Astrocyte of the cerebellum (primary cell): ENCODE measurements around the gene IGF1R.

ENCODE experiments used
- DNase-seq: peaks from one replicate; pipeline ENCODE4 v3.0.0-alpha.2; 2011; ENCODE audit warnings: low read depth
- H3K4me3 ChIP-seq: 2 replicates; pipeline ENCODE4 v1.5.1; 2011; ENCODE audit warnings: mild to moderate bottlenecking, low read depth, low read length, moderate library complexity
- in situ Hi-C: cut with HindIII; loops from 2 replicates; pipeline ENCODE4 v1.10.0; 2017; ENCODE audit warnings: low sequenced_read_pairs
- TF ChIP-seq, protein P1 (sequence below): IDR thresholded peaks from 2 replicates; pipeline ENCODE4 v1.5.1; 2012; ENCODE audit warnings: low read length, low read depth, moderate library complexity, mild to moderate bottlenecking; ENCODE audit errors: missing control alignments

Gene IGF1R

DNA sequence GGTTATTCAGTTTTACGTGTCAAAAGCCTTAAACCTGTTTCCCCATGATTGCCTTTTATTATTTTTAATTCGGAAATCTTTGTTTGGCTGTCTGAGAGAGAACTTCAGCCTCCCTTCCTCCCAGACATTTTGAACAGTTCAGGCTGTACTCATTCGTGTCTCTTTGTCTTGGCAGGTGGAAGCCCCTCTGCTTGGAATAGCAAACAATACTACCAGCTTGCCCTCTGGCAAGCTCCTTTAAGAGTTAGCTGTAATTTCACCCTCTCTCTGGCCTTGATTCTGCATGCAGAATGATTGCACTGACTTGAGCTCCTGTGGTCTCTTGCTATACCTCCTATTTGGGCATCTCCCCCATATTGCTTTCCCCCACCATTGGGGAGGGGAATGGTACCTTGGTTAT is 11.7 kb downstream of the IGF1R start:
- TF ChIP-seq, protein P1, sequence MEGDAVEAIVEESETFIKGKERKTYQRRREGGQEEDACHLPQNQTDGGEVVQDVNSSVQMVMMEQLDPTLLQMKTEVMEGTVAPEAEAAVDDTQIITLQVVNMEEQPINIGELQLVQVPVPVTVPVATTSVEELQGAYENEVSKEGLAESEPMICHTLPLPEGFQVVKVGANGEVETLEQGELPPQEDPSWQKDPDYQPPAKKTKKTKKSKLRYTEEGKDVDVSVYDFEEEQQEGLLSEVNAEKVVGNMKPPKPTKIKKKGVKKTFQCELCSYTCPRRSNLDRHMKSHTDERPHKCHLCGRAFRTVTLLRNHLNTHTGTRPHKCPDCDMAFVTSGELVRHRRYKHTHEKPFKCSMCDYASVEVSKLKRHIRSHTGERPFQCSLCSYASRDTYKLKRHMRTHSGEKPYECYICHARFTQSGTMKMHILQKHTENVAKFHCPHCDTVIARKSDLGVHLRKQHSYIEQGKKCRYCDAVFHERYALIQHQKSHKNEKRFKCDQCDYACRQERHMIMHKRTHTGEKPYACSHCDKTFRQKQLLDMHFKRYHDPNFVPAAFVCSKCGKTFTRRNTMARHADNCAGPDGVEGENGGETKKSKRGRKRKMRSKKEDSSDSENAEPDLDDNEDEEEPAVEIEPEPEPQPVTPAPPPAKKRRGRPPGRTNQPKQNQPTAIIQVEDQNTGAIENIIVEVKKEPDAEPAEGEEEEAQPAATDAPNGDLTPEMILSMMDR, result no peak
- in situ Hi-C loops, result loop anchor here (25.0 kb wide), 1 partner anchor 402 kb away; no protein-coding TSS in a partner anchor
- no peak overlapping the region for H3K4me3 ChIP-seq
- no peak for DNase-seq

DNA sequence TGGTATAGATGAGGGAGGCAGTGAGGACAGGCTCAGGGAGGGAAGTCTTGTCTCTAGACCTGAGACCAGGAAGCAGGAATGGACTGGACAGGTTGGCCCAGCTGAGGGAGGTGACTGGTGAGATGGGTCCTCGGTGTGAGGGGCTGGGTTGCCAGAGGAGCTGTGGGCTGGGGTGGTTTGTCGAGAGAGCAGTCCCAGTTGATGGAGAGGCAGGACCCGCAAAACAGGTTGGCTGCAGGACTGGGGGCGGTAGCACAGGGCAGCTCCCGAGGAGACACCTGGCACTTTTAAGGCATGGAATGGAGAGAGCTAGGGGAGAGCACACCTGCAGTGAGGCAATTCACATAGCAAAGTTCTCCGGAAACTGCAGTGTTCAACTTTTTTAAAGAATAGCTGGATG is 14.7 kb downstream of the IGF1R start:
- no peak for DNase-seq
- TF ChIP-seq, protein P1, result no peak
- in situ Hi-C loops, result loop anchor here (25.0 kb wide), 1 partner anchor 399 kb away; no protein-coding TSS in a partner anchor
- no peak overlapping the region for H3K4me3 ChIP-seq

DNA sequence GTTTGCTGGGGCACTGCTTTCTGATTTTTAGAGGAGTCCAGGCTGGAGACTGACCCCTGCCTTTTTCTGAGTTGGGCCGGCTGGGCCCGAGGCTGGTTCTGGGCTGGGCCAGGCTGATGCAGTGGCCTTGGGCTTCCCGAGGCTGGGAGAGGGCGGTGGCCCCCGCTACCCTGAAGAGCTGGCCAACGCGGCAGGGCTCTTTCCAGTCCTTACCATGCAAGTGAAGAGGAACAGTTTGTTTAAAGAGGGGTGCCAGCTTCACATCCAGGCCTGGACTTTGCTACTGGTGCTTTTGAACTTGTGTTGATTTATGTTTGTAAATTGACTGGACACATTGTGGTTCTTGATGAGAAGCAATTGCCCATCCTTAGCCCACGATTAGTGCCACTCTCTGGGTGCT is 15.3 kb downstream of the IGF1R start:
- in situ Hi-C loops, result loop anchor here (25.0 kb wide), 1 partner anchor 399 kb away; no protein-coding TSS in a partner anchor
- DNase-seq, result no peak
- TF ChIP-seq, protein P1, result no peak
- no peak overlapping the region for H3K4me3 ChIP-seq

DNA sequence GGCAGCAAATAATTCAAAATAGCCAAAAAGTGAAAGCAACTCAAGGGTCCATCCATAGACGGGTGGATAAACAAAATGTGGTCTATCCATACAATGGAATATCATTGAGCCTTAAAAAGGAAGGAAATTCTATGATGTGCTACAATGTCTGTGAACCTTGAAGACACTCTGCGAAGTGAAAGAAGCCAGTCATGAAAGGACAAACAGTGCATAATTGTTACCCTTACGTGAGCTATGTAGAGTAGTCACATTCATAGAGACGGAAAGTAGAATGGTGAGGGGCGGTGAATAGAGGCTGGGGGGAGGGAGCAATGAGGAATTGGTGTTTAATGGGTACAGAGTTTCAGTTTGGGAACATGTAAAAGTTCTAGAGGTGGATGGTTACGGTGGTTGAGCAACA is 18.1 kb downstream of the IGF1R start:
- TF ChIP-seq, protein P1, result no peak
- in situ Hi-C loops, result loop anchor here (25.0 kb wide), 1 partner anchor 396 kb away; no protein-coding TSS in a partner anchor
- DNase-seq, result no peak
- H3K4me3 ChIP-seq, result no peak overlapping the region

DNA sequence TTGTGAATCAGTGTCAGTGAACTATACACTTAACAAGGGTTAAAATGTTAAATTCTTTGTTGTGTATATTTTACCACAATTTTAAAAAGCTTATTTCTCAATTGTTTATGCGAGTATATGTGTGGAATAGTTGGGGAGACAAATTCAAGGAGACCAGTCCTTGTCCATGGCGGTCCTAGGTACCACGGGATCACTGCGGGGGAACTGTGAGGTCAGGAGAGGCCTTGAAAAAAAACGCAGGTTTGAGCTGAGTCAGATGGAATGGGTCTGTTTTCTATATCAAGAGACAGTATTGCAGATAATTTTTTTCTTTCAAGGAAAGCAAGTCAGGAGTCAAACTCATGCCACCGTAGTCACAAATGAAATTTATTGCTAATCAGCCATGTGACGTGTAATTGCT is 18.5 kb downstream of the IGF1R start:
- H3K4me3 ChIP-seq, result no peak overlapping the region

DNA sequence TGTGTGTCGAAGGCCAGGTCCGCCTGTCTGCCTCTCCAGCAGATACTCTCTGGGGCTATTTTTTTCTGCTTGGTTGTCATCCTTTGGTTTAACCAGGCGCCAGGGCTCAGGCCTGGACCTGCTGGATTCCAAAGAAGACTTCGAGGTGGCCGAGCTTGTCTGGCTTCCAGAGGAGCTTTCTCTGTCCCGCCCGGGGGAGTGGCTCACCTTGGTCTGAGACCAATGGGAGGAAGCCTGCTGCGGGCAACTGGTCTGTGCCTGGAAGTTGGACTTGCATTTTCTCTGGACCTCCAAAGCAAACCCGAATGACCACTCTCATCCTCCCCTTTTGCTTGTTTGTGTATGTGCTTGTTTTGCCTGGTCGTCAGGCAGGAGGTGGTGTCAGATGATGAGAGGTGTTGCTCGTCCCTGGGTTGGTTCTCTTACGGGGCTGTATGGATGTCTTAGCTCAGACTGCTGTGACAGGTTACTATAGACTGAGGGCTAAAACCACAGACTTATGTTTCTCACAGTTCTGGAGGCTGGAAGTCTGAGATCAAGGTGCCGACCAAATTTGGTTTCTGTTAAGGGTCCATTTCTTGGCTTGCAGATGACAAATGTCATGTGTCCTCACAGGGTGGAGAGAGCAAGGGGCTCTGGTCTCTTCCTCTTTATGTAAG is 19.3 kb downstream of the IGF1R start:
- H3K4me3 ChIP-seq, result no peak overlapping the region
- TF ChIP-seq, protein P1, result no peak
- in situ Hi-C loops, result loop anchor here (25.0 kb wide), 1 partner anchor 395 kb away; no protein-coding TSS in a partner anchor
- no peak for DNase-seq

More for the DNA sequence above, 18.5 kb downstream of the IGF1R start:
- TF ChIP-seq, protein P1, result no peak
- DNase-seq, result no peak
- in situ Hi-C loops, result loop anchor here (25.0 kb wide), 1 partner anchor 395 kb away; no protein-coding TSS in a partner anchor
